B cell (primary cell): ENCODE data around the gene CLCN3. TPM values are rescaled to one million over a fixed set of nuclear protein-coding genes. Genes with fewer than 3 reads are reported as not detected.

Experiments used
- ATAC-seq: fragments of 200-7000 bp; cut with Tn5 transposase; one replicate; pipeline ENCODE4 v1.10.0; 2021; ENCODE audit warnings: low read depth, mild to moderate bottlenecking, moderate number of reproducible peaks, moderate library complexity
- CTCF ChIA-PET: fragments of 350-600 bp; sonication (Branson Sonifier 250); formaldehyde crosslinking; loops from one replicate; lab custom pipeline; 2021; ENCODE audit warnings: antibody characterized with exemption, inconsistent platforms; lab: Charles Lee
- POLR2A ChIA-PET: fragments of 350-600 bp; sonication (Branson Sonifier 250); formaldehyde crosslinking; loops from one replicate; lab custom pipeline; 2021; ENCODE audit warnings: antibody characterized with exemption; lab: Charles Lee
- DNase-seq: peaks from one replicate; pipeline ENCODE4 v3.0.0; 2013
- H2AFZ ChIP-seq: 2 replicates; pipeline ENCODE4 v1.6.1; 2012; ENCODE audit warnings: mild to moderate bottlenecking, low read depth, low read length; ENCODE audit not compliant: insufficient read depth, poor library complexity, severe bottlenecking
- H3K27ac ChIP-seq, 2 donors: 1 replicate in 1 of 2; 2 replicates in 1 of 2; pipeline ENCODE4 v1.5.1; 2012 to 2013; ENCODE audit warnings: low read length in 2 of 2, mild to moderate bottlenecking in 2 of 2, moderate library complexity in 1 of 2
- H3K27me3 ChIP-seq, 4 experiments: fragments of 200-600 bp in 1 of 4; sonication (generic) in 1 of 4; replicated peaks in 1 of 4; 1 replicate in 2 of 4; 2 replicates in 2 of 4; pipeline versions ENCODE4 v1.6.1 to v1.7.0; 2013 to 2016; ENCODE audit warnings: low read length in 3 of 4, mild to moderate bottlenecking in 2 of 4, mixed read lengths in 1 of 4, moderate library complexity in 1 of 4; ENCODE audit not compliant: insufficient read depth in 4 of 4, control insufficient read depth in 3 of 4; ENCODE audit errors: control extremely low read depth in 1 of 4
- H3K36me3 ChIP-seq, 2 experiments: replicated peaks in 1 of 2; 1 replicate in 1 of 2; 2 replicates in 1 of 2; pipeline versions ENCODE4 v1.6.1 to v1.7.1; 2013; ENCODE audit warnings: low read length in 1 of 2; ENCODE audit not compliant: insufficient read depth in 2 of 2, control insufficient read depth in 1 of 2; ENCODE audit errors: control extremely low read depth in 1 of 2, extremely low read depth in 1 of 2
- H3K4me1 ChIP-seq, 2 donors: fragments of 200-600 bp in 1 of 2; sonication (generic) in 1 of 2; 1 replicate in 1 of 2; 2 replicates in 1 of 2; pipeline versions ENCODE4 v1.5.1 to v1.6.1; 2013 to 2017; ENCODE audit warnings: low read length in 2 of 2; ENCODE audit not compliant: control insufficient read depth in 2 of 2, insufficient read depth in 2 of 2
- H3K4me2 ChIP-seq: replicated peaks from 2 replicates; pipeline ENCODE3; 2012; ENCODE audit warnings: mild to moderate bottlenecking, low read depth, low read length; ENCODE audit not compliant: poor library complexity, severe bottlenecking
- H3K4me3 ChIP-seq, 5 experiments: fragments of 200-600 bp in 1 of 5; sonication (generic) in 1 of 5; 1 replicate in 3 of 5; 2 replicates in 2 of 5; pipeline versions ENCODE4 v1.5.1 to v1.7.0; 2011 to 2016; ENCODE audit warnings: low read length in 4 of 5, mild to moderate bottlenecking in 4 of 5, low read depth in 2 of 5, control low read depth in 1 of 5, moderate library complexity in 1 of 5; ENCODE audit not compliant: insufficient read depth in 1 of 5; ENCODE audit errors: control extremely low read depth in 1 of 5, extremely low read depth in 1 of 5
- H3K79me2 ChIP-seq: fragments of 200-600 bp; sonication (generic); one replicate; pipeline ENCODE4 v1.6.0; 2016; ENCODE audit warnings: low read length; ENCODE audit not compliant: control insufficient read depth, insufficient read depth
- H3K9ac ChIP-seq: fragments of 200-600 bp; sonication (generic); 2 replicates; pipeline ENCODE4 v1.6.1; 2017; ENCODE audit warnings: mild to moderate bottlenecking, low read length, moderate library complexity
- H3K9me3 ChIP-seq, 3 donors: one replicate each; pipeline versions ENCODE4 v1.6.1 to v1.7.1; 2013; ENCODE audit warnings: low read length in 2 of 3; ENCODE audit not compliant: control insufficient read depth in 2 of 3, insufficient read depth in 1 of 3; ENCODE audit errors: control extremely low read depth in 1 of 3
- H4K20me1 ChIP-seq: 2 replicates; pipeline ENCODE4 v1.6.0; 2012; ENCODE audit warnings: mild to moderate bottlenecking, low read length; ENCODE audit not compliant: insufficient read depth, control insufficient read depth, poor library complexity, severe bottlenecking
- H3K27ac Mint-ChIP-seq: one replicate; pipeline ENCODE4 v1.8.0; 2021; ENCODE audit warnings: mixed read lengths
- H3K27me3 Mint-ChIP-seq: one replicate; pipeline ENCODE4 v1.8.0; 2021; ENCODE audit warnings: mixed read lengths
- H3K4me1 Mint-ChIP-seq: one replicate; pipeline ENCODE4 v1.8.0; 2021; ENCODE audit warnings: mixed read lengths
- H3K4me3 Mint-ChIP-seq: one replicate; pipeline ENCODE4 v1.8.0; 2021; ENCODE audit warnings: mixed read lengths
- H3K9me3 Mint-ChIP-seq: one replicate; pipeline ENCODE4 v1.8.0; 2022; ENCODE audit warnings: mixed read lengths; ENCODE audit not compliant: insufficient read depth
- CTCF ChIP-seq: fragments of 200-600 bp; IDR thresholded peaks from one replicate; pipeline ENCODE4 v1.8.0; 2022; ENCODE audit warnings: antibody characterized with exemption, mild to moderate bottlenecking
- EZH2 ChIP-seq: IDR thresholded peaks from 2 replicates; pipeline ENCODE4 v1.6.1; 2012; ENCODE audit warnings: borderline replicate concordance, low read depth, mild to moderate bottlenecking, moderate library complexity, low read length; ENCODE audit not compliant: insufficient read depth, poor library complexity, severe bottlenecking
- WGBS: methylation state at CpG from one replicate; pipeline ENCODE4 v1.1.5; 2013; ENCODE audit warnings: missing lambda C conversion rate; ENCODE audit not compliant: insufficient coverage; 5-methylcytosine and 5-hydroxymethylcytosine counted together
- intact Hi-C: fragments of 100-400 bp; cut with micrococcal nuclease; formaldehyde crosslinking; loops from one replicate; pipeline ENCODE4 v1.10.0; 2022
- polyA plus RNA-seq: library from polyadenylated mRNA; depleted of rRNA; stranded (reverse); fragments of >200 nt; gene quantifications from 2 replicates; pipeline ENCODE4 v1.2.3, GENCODE V29; 2012
- total RNA-seq, 2 donors: library from RNA; stranded (reverse); fragments of 120-200 nt in 1 of 2; gene quantifications; 1 replicate in 1 of 2; 2 replicates in 1 of 2; pipeline versions ENCODE4 v1.2.3 to v1.2.4, GENCODE V29; 2013 to 2022

The CLCN3 gene
- total and polyA plus RNA-seq, 2 donors (not counting 1 experiment from before 2014, with no cell fraction given), result 5.0 to 32.7 TPM

- ChIA-PET POLR2A (no interaction called here), CTCF (interaction anchor here (0.7 to 1.0 kb wide), 2 partner anchors 8 to 14 kb away, joined by 3 read pairs; no protein-coding TSS in a partner anchor)
- Mint-ChIP-seq H3K9me3 (no peaks in the 10 kb centered on the region), H3K27ac (no peak overlapping the region), H3K4me1 (no peaks in the 10 kb centered on the region), H3K4me3 (no peak overlapping the region), H3K27me3 (no peaks in the 10 kb centered on the region)
- H3K9me3 ChIP-seq, result peaks cover 0 to 2% (median 0%) of the 10 kb centered on the region in 3 donors
- H4K20me1 ChIP-seq, result no peaks in the 10 kb centered on the region
- DNase-seq, result no peak
- intact Hi-C loops, result no loop called here
- H3K9ac ChIP-seq, result no peak overlapping the region
- ATAC-seq, result no peak
- H3K4me1 ChIP-seq, result no peaks in the 10 kb centered on the region
- TF ChIP-seq CTCF (no peak), EZH2 (no peak)
- no peaks in the 10 kb centered on the region for H3K27me3 ChIP-seq
- whole genome bisulfite sequencing, result 100% methylated on average over 1 of the region's 1 CpG
- H3K79me2 ChIP-seq, result no peaks in the 10 kb centered on the region
- H3K27ac ChIP-seq, result no peak overlapping the region
- no peak overlapping the region for H3K4me3 ChIP-seq
- H3K4me2 ChIP-seq, result no peak overlapping the region
- H2AFZ ChIP-seq, result no peak overlapping the region
- H3K36me3 ChIP-seq, result peaks cover 2 to 21% of the 10 kb centered on the region in 2 experiments
These were observed 69.3 kb downstream of the CLCN3 start for GRCh38 chr4:169689681-169690080.

- no peaks in the 10 kb centered on the region for H3K9me3 Mint-ChIP-seq
- Histone ChIP-seq H3K79me2 (no peaks in the 10 kb centered on the region), H3K27ac (no peak overlapping the region), H2AFZ (no peak overlapping the region), H3K4me2 (no peak overlapping the region), H3K4me1 (no peaks in the 10 kb centered on the region), H3K4me3 (no peak overlapping the region), H4K20me1 (no peaks in the 10 kb centered on the region), H3K9me3 (peaks cover 0 to 2% (median 0%) of the 10 kb centered on the region in 3 donors), H3K27me3 (no peaks in the 10 kb centered on the region), H3K9ac (no peak overlapping the region), H3K36me3 (peaks cover 2 to 21% of the 10 kb centered on the region in 2 experiments)
- no peaks in the 10 kb centered on the region for H3K27me3 Mint-ChIP-seq
- H3K4me3 Mint-ChIP-seq, result no peak overlapping the region
- TF ChIP-seq EZH2 (no peak), CTCF (no peak)
- intact Hi-C loops, result no loop called here
- 96% methylated on average over 3 of the region's 5 CpGs for WGBS
- H3K27ac Mint-ChIP-seq, result no peak overlapping the region
- ATAC-seq (no peak), DNase-seq (no peak)
- H3K4me1 Mint-ChIP-seq, result no peaks in the 10 kb centered on the region
- ChIA-PET CTCF (interaction anchor here (1.0 to 1.1 kb wide), 2 partner anchors 9 kb away, joined by 3 read pairs; no protein-coding TSS in a partner anchor), POLR2A (no interaction called here)
These were observed 70.4 kb downstream of the CLCN3 start for GRCh38 chr4:169690787-169691186.
